ENCODE data around the gene ANKRD6.

ANKRD6 gene

DNA sequence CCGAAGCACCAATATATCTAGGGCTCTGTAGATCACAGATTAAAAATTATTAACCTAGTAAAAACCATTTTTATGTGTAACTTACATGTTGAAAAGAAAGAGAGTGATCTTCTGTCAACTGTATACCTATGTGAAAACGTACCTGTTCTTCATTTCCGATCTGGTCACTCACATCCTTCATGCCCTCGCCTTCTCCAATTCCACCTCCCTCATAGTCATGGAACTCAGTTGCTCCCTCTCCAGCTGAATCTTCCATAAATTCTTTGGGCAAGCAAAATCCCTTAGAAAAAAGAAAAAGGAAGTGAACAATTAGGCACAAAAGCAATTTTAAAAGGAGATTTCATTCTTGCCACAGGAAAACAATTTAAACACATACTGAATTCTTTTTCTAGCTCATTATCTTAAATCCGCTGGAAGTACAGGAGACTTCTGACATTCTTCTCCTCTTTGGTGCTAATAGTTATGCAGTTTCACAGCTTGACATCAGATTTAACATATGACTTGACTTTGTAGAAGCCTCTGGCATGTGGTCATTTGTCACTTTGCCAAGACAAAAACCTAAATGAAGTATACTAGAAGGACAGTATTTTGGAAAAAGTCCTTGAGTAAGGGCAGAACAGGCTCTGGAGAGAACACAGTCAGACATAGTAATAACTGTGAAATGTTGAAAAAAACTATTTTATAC, 235.1 kb downstream of the ANKRD6 start:
- DNase-seq: no peak

- no peak for DNase-seq
Measured at GRCh38 chr6:89669002-89669401, 236.1 kb downstream of the ANKRD6 start.

- DNase-seq: no peak
Measured at GRCh38 chr6:89670935-89671565, 238.1 kb downstream of the ANKRD6 start.

DNA sequence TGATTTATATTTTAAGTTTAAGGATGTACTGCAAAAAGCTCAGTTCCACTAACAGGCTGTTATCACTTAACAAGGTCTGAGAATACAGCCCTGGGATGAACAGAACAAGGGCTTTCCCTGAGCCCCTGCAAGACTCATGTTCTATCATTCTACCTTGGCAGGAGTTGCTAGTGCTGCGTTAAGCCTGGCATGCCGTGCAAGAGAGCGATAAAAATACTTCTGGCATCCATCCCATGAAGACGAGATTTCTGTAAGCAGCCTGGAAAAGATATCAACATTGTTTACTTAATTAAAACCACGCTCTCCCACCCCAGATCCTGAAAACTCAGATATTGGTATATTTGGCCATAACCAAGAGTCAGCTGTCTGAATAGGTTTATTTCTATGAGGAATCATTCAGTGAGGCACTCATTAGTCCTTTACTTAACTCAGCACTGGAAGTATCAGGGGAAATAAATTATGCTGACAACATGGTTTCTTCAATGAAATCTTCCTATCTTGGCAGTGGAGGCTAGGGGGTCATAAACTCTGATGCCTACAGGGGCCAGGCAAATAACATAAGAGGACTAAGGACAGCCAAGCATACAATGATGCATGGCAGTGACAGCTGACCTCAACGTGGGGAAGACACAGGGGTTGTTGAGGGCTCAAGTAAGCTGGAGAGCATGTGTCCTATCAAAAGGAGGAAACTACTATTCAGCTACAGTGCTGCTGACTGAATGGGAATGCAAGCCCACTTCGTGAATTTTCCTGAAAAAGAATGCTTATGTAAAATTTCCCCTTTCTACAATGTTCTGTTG, 243.2 kb downstream of the ANKRD6 start:
- DNase-seq: no peak

- DNase-seq: no peak
Measured at GRCh38 chr6:89678531-89678930, 245.6 kb downstream of the ANKRD6 start.

DNA sequence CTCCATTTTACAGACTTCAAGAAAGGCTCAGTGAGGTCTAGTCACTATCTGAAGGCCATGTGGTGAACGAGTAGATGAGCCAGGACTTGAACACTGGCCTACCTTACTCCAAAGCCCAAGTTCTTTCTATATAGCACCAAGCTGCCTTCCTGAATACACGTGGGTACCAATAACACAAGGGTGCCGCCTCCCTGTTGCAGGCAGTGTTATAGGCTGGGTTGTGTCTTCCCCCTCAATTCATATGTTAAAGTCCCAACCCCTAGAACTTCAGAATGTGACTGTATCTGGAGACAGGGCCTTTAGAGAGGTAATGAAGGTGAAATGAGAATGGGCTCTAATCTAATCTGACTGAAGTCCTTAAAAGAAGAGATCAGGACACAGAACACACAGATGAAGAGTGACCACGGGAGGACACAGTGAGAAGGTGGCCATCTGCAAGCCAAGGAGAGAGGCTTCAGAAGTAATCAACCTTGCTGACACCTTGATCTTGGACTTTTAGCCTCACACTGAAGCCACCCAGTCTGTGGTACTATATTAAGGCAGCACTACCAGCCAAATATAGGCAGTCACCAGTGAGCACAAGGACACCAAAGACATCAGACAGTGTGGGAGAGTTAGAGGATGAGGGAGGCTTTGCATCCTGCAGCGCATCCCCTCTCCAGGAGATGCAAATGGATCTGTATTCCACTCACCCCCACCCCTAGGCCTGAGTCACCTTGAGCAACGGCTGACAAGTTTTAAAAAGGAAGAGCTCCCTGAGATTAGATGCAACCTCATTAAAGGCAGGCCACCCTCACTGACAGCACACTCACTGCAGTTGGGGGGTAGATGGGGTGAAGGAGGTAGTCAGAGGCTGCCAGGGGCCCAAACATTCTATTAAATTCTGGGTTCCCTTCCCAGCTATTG, 246.5 kb downstream of the ANKRD6 start:
- DNase-seq: no peak

DNA sequence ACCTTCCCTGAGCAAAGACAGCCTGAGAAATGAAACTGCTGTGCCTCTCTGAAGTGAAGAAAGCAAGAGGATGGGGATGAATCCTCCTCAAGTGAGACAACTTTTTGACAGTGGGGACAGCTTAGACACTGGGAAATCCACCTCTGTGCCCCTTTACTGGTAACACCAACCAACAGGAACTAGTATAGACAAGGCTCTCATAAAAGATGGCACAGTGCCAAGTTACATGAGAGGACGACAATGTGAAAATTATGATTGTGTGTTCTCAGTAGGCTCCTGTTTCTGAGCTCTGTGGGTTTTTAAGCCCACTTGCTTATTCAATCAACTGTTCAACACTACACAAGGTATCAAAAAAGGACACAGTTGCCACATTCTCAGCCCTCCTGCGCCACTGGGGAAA, 247.2 kb downstream of the ANKRD6 start:
- no peak for DNase-seq

GRCh38 chr6:89680551-89680950, 247.6 kb downstream of the ANKRD6 start:
- DNase-seq: no peak

GRCh38 chr6:89681983-89682564, 249.1 kb downstream of the ANKRD6 start:
- DNase-seq: no peak

GRCh38 chr6:89682991-89683390, 250.0 kb downstream of the ANKRD6 start:
- no peak for DNase-seq

All from retina (tissue), 1 donor.